NCI-H1417 treated with DMSO at 0.1 percent for 48 hours (cell line): ENCODE measurements around the gene AGBL5.
A peak's percentile ranks its signal among the peaks of the same experiment; 100 is the strongest.

Experiments used
- DNase-seq: peaks from one replicate; lab custom pipeline; 2025; lab: John Stamatoyannopoulos, UW

AGBL5 gene

GRCh38 chr2:27079233-27080139 lies 28.0 kb downstream of the AGBL5 start:
- no peak for DNase-seq

GRCh38 chr2:27080140-27080469 lies 28.6 kb downstream of the AGBL5 start:
- DNase-seq: no peak

GRCh38 chr2:27080603-27080936 lies 29.1 kb downstream of the AGBL5 start:
- DNase-seq: no peak

GRCh38 chr2:27081984-27082772 lies 30.7 kb downstream of the AGBL5 start:
- no peak for DNase-seq

DNA sequence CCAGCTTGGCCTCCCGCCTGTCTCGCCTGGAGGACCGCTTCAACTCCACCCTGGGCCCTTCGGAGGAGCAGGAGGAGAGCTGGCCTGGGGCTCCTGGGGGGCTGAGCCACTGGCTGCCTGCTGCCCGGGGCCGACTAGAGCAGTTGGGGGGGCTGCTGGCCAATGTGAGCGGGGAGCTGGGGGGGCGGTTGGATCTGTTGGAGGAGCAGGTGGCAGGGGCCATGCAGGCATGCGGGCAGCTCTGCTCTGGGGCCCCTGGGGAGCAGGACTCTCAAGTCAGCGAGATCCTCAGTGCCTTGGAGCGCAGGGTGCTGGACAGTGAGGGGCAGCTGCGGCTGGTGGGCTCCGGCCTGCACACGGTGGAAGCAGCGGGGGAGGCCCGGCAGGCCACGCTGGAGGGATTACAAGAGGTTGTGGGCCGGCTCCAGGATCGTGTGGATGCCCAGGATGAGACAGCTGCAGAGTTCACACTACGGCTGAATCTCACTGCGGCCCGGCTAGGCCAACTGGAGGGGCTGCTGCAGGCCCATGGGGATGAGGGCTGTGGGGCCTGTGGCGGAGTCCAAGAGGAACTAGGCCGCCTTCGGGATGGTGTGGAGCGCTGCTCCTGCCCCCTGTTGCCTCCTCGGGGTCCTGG lies 31.4 kb downstream of the AGBL5 start:
- no peak for DNase-seq

DNA sequence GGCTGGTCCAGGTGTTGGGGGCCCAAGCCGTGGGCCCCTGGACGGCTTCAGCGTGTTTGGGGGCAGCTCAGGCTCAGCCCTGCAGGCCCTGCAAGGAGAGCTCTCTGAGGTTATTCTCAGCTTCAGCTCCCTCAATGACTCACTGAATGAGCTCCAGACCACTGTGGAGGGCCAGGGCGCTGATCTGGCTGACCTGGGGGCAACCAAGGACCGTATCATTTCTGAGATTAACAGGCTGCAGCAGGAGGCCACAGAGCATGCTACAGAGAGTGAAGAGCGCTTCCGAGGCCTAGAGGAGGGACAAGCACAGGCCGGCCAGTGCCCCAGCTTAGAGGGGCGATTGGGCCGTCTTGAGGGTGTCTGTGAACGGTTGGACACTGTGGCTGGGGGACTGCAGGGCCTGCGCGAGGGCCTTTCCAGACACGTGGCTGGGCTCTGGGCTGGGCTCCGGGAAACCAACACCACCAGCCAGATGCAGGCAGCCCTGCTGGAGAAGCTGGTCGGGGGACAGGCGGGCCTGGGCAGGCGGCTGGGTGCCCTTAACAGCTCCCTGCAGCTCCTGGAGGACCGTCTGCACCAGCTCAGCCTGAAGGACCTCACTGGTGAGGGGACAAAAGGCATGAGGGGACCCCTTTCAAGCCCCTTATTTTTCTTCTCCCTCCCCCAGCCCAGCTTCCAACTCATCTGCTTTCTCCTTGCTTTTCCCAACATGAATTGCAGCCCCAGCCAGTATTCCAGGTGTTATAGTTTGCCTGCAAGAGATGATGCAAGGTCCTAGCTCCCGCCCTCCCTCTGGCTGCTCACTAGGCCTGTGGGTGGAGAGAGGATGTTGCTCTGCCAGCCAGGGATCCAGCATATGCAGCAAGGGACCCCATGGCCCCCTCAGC lies 32.2 kb downstream of the AGBL5 start:
- DNase-seq: no peak

DNA sequence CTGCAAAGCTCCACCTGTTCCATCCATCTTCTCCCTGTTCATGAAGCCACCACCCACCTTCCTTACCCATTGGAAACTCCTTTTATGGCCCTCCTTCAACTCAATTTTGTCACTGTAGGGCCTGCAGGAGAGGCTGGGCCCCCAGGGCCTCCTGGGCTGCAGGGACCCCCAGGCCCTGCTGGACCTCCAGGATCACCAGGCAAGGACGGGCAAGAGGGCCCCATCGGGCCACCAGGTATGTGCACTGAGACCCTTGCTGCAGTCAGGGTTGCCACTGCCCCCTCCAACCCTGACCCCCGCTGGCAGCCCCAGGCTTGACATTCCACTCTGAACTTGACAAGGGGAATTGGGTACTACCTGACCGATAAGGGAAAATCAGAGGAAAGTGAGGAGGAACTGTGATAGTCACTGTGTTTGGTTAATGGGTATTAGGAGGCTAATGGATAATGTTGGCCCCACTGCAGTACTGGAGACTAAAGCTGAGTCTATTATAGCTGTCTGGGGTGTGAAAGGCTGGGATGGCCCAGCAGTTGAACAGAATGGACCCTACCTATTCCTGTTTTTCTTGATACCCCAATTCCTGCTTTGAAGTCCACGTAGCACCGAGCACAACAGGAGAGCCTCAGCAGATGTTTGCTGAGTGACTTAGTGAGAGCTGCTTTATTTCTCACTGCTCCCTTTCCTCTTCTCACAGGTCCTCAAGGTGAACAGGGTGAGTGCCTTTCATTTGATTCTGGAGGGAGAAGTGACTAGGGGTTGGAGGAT lies 33.0 kb downstream of the AGBL5 start:
- DNase-seq: no peak

DNA sequence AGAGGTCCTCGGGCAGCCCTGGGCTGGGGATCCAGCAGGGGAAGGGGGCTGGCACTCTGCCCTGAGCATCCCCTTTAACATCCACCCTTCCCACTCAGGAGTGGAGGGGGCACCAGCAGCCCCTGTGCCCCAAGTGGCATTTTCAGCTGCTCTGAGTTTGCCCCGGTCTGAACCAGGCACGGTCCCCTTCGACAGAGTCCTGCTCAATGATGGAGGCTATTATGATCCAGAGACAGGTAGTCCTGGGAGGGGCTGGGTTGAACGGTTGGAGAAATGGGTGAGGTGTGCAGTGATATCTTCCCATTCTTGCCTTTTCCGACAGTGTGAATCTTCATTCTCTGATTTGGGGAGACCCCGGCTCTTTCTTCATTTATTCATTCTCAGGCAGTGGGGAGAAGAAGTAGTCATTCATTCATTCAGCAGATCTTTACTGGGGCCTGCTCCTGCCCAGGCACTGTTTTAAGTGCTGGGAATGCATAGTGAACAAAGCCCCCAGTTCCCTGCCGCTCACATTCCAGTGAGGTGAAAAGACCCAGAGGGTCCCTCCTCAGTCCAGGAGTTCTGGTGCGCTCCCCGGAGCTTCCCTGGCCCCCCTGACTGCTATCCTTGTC lies 33.7 kb downstream of the AGBL5 start:
- DNase-seq: no peak

- DNase-seq: no peak
These were observed 34.2 kb downstream of the AGBL5 start for GRCh38 chr2:27085673-27086089.

DNA sequence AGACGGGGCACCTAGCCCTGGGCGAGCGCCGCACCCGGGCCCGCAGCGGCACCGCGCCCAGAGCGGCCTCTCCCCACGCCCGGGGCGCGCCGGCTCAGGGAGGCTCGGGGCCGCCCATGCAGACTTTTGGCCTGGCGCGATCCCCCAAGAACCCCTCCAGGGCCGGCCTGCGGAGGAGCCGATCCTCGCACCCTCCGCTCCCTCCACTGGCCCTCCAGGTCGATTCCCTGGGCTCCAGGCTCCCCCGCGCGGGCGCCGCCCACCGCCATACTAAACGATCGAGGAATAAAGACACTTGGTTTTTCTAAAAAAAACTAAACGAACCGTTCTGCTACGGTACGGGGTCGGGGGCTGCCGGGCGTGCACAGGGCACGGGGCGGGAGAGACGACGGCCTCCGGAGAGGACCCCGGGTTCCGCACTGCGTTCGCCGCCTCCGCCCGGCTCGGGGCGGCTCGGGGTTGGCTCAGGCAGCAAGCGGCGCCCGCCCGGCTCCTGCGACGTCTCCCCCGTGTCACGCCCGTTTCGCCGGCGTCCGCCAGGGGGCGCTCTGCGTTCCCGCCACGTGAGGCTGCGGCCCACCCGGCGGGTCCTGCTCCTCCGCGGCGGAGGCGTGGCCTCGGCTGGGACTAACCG lies 34.7 kb downstream of the AGBL5 start:
- DNase-seq: peak; percentile 83

GRCh38 chr2:27086724-27087593 lies 35.5 kb downstream of the AGBL5 start, which contains the start of gene KHK:
TSS of gene KHK (plus strand) at chr2:27086772. CDS start at chr2:27087260, 488 bp downstream.
- DNase-seq: peak; percentile 51

GRCh38 chr2:27087823-27088410 lies 36.4 kb downstream of the AGBL5 start:
- no peak for DNase-seq

GRCh38 chr2:27088634-27089033 lies 37.2 kb downstream of the AGBL5 start:
- DNase-seq: no peak

DNA sequence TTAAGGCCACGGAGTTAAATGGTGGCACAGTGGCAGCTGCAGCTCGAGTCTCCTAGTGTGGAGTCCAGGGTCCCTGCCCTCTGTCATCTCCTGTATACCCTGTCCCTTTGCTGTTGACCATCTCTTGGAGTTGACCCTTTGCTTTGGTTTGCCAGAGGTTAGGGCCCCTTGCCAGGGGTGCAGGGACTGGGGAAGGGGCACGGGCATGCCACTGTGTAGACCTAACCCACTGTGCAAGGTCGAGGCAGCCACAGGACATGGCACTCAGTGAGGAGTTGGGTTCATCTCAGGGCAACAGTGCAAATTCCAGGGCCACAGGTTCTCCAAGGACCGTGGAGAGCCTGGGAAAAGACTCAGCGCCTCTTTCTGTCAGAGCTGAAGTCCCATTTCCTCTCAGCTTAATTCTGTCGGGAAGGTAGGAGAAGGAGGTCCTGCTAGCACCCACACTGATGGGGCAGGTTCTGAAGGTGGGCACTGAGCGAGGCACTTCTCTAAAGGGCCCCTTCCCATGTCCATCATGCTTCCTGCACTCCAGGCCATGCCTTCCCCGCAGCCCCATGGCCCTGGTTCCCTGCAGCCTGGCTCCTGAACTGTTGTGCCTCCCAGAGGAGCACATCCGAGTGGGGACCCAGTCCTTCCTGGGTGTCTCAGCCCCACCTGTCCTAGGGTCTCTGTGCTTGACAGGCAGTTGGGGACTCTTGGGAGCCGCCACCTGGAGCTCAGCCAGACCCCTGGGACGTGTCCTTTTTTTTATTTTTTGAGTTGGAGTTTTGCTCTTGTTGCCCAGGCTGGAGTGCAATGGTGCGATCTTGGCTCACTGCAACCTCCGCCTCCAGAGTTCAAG lies 37.9 kb downstream of the AGBL5 start:
- DNase-seq: no peak

DNA sequence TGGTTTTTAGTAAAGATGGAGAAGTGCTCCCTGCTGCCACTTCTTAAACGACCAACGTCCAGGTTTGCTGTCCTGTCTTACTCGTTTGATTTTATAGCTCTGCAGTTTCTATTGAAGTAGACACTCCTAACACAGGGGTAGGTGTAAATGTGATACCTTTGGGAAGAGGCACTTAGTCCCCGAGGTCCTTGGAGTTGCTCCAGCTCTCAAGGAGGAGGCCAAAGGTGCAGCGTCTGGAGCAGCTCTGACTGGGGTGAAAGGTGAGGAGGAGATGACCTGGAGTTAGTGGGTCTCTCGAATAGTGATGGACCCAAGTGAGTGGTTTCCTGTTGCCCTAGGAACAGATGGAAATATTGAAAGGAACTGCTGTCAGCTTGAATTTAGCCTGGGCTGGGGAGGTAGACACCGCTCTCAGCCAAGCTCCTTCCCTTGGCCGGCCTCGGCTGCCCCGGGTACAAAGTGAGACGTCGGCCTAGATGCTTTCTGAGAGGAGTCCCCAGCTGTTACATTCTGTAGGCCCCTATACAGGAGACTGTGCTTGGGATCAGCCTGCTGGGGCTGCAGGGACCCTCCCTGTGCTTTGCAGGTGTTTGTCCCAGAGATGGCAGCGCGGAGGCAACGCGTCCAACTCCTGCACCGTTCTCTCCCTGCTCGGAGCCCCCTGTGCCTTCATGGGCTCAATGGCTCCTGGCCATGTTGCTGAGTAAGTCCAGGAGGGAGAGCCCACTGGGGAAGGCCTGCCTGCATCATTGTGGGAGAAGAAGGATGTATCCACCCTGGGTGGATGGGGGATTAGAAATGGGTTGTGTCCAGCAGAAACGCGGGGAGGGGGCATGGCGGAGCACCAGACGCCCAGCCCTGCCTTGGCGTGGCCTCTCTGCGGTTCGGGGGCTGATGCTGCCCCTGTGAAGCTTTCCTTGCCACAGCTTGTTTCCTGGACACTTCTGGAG lies 40.6 kb downstream of the AGBL5 start:
- no peak for DNase-seq

DNA sequence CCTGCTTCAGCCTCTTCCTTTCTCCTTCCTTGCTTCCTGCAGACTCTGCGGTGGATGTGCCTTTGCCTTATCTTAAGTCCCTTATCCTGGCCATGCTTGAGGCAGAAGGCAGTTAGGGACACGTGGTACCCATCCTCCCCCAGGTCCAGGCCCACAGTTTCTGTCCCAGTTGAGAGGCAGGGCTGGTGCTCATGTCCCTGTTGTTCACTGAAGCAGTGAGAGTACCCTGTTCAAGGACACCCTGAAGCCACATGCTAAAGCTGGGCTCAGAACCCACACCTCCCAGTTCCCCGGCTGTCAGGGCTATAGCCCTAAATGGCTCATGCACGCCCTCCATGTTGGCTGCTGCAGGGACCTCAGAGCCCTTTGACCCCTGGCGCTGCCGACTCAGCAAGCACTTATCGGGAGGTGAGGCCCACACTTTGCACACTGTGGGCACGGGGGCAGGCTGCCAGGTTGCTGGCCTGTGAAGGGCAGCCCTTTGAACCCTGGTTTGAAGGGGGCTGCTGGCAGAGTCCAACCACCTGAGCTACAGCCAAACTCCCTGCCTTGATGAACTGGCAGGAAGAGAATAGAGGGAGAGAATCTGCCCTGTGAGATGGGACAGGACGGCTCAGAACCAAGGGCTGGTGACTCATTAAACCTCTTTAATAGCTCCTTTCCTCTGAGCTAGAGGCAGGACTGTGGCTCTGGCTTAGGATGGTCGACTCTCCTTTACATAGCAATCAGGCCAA lies 41.4 kb downstream of the AGBL5 start:
- DNase-seq: no peak
